H1 (cell line): ENCODE results near the gene IFI30.

Experiments used
- CBX8 ChIP-seq: fragments of 300-800, 300-1000 bp; sonication (generic); IDR thresholded peaks from 2 replicates; pipeline ENCODE4 v1.7.1; 2016; ENCODE audit warnings: low read depth, low read length, borderline replicate concordance
- CTBP2 ChIP-seq: IDR thresholded peaks from 2 replicates; pipeline ENCODE4 v1.7.0; 2011; ENCODE audit warnings: borderline replicate concordance, mild to moderate bottlenecking, moderate library complexity, mixed read lengths, low read length; ENCODE audit not compliant: insufficient read depth, insufficient read length
- EZH2 ChIP-seq: fragments of 200-600 bp; sonication (generic); IDR thresholded peaks from 2 replicates; pipeline ENCODE4 v1.7.1; 2012; ENCODE audit warnings: low read depth, mild to moderate bottlenecking, moderate library complexity, low read length, inconsistent platforms; ENCODE audit not compliant: severe bottlenecking
- HDAC2 ChIP-seq, 2 experiments: fragments of 300-600 bp in 1 of 2; sonication (generic) in 1 of 2; IDR thresholded peaks; 2 replicates each; pipeline ENCODE4 v1.6.1; 2011 to 2012; ENCODE audit warnings: low read depth in 2 of 2, low read length in 2 of 2, mild to moderate bottlenecking in 2 of 2, moderate library complexity in 2 of 2, borderline replicate concordance in 1 of 2, inconsistent platforms in 1 of 2
- MAFK ChIP-seq: IDR thresholded peaks from 2 replicates; pipeline ENCODE4 v1.6.1; 2012; ENCODE audit warnings: low read depth, mild to moderate bottlenecking, improper control_type of control experiment, low read length
- POLR2A ChIP-seq, 2 experiments: IDR thresholded peaks; 1 replicate in 1 of 2; 2 replicates in 1 of 2; pipeline ENCODE4 v1.6.1; 2011; ENCODE audit warnings: low read depth in 2 of 2, low read length in 2 of 2, mild to moderate bottlenecking in 2 of 2; ENCODE audit errors: control extremely low read depth in 1 of 2
- POU5F1 ChIP-seq: IDR thresholded peaks from 2 replicates; pipeline ENCODE4 v1.6.1; 2011; ENCODE audit warnings: low read depth, mild to moderate bottlenecking, low read length, moderate library complexity
- SP1 ChIP-seq: IDR thresholded peaks from 2 replicates; pipeline ENCODE4 v1.6.1; 2011; ENCODE audit warnings: low read depth, low read length
- TAF1 ChIP-seq: IDR thresholded peaks from 2 replicates; pipeline ENCODE4 v1.6.1; 2011; ENCODE audit warnings: mild to moderate bottlenecking, low read depth, low read length
- TCF12 ChIP-seq: IDR thresholded peaks from 2 replicates; pipeline ENCODE4 v1.6.1; 2011; ENCODE audit warnings: low read depth, mild to moderate bottlenecking, low read length
- TF ChIP-seq, protein P1 (sequence below): IDR thresholded peaks from 2 replicates; pipeline ENCODE4 v1.6.1; 2012; ENCODE audit warnings: low read length, inconsistent platforms
- TF ChIP-seq, protein P2 (sequence below): IDR thresholded peaks from 2 replicates; pipeline ENCODE4 v1.6.1; 2011; ENCODE audit warnings: low read depth, mild to moderate bottlenecking, low read length; ENCODE audit not compliant: insufficient read depth
- TF ChIP-seq, protein P3 (sequence below), 3 experiments: IDR thresholded peaks; 1 replicate in 2 of 3; 2 replicates in 1 of 3; pipeline versions ENCODE4 v1.5.1 to v1.6.1; 2011; ENCODE audit warnings: low read length in 3 of 3, mild to moderate bottlenecking in 3 of 3, inconsistent platforms in 2 of 3, low read depth in 1 of 3, moderate library complexity in 1 of 3; ENCODE audit not compliant: insufficient read depth in 1 of 3; ENCODE audit errors: control extremely low read depth in 1 of 3

DNA sequence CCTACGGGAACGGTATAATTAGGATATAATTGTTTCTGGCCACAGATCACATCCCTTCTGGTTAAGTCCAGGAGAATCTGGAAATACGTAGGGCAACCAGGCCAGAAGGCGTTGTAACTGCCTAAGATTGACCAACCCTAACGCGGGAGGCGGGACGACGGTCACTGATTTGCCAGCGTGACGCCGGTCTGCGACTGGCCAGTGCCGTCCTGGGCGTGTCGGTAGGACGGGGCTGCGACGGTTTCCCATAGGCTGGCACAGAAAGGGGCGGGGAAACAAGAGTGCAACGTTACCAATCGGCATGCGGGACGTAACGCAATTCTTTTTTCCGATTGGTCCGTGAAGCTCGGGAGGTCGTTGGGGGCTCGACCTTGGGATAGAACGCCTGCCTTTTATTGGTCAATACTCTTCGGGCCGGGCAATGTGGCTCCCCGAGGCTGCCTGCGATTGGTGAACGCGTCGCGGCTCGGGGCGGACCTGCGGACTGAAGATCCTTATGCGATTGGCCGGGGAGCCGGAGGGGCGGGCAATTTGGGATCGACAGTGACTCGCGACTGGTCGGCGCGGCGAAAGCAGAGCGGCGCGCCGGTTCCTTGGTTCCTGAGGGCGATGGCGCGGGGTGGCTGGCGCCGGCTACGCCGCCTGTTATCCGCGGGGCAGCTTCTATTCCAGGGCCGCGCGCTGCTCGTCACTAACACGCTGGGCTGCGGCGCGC is 19.2 kb downstream of the IFI30 start, which contains the start of gene MPV17L2:
- TF ChIP-seq, protein P1, sequence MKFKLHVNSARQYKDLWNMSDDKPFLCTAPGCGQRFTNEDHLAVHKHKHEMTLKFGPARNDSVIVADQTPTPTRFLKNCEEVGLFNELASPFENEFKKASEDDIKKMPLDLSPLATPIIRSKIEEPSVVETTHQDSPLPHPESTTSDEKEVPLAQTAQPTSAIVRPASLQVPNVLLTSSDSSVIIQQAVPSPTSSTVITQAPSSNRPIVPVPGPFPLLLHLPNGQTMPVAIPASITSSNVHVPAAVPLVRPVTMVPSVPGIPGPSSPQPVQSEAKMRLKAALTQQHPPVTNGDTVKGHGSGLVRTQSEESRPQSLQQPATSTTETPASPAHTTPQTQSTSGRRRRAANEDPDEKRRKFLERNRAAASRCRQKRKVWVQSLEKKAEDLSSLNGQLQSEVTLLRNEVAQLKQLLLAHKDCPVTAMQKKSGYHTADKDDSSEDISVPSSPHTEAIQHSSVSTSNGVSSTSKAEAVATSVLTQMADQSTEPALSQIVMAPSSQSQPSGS = no peak
- no peak for TF ChIP-seq HDAC2 (IDR thresholded peaks at IDR 0.05; ENCODE audit: borderline replicate concordance in 1 of 2, low read depth in 2 of 2, low read length in 2 of 2)
- no peak for TF ChIP-seq MAFK
- peak in 1 of 2 experiments; percentile 69; a peak in 2 of 3 replicates for TF ChIP-seq POLR2A (IDR thresholded peaks at IDR 0.05; ENCODE audit: control extremely low read depth in 1 of 2, low read depth in 2 of 2, low read length in 2 of 2)
- peak; percentile 100 for TF ChIP-seq SP1
- no peak for TF ChIP-seq CTBP2
- TF ChIP-seq, protein P2, sequence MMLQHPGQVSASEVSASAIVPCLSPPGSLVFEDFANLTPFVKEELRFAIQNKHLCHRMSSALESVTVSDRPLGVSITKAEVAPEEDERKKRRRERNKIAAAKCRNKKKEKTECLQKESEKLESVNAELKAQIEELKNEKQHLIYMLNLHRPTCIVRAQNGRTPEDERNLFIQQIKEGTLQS = no peak
- TF ChIP-seq, protein P3, sequence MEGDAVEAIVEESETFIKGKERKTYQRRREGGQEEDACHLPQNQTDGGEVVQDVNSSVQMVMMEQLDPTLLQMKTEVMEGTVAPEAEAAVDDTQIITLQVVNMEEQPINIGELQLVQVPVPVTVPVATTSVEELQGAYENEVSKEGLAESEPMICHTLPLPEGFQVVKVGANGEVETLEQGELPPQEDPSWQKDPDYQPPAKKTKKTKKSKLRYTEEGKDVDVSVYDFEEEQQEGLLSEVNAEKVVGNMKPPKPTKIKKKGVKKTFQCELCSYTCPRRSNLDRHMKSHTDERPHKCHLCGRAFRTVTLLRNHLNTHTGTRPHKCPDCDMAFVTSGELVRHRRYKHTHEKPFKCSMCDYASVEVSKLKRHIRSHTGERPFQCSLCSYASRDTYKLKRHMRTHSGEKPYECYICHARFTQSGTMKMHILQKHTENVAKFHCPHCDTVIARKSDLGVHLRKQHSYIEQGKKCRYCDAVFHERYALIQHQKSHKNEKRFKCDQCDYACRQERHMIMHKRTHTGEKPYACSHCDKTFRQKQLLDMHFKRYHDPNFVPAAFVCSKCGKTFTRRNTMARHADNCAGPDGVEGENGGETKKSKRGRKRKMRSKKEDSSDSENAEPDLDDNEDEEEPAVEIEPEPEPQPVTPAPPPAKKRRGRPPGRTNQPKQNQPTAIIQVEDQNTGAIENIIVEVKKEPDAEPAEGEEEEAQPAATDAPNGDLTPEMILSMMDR (IDR thresholded peaks at IDR 0.05; ENCODE audit: control extremely low read depth in 1 of 3, insufficient read depth in 1 of 3, low read depth in 1 of 3, low read length in 3 of 3) = no peak
- TF ChIP-seq TAF1 = peak; percentile 64
- no peak for TF ChIP-seq POU5F1
- TF ChIP-seq CBX8 = no peak
- TF ChIP-seq EZH2 = no peak
- no peak for TF ChIP-seq TCF12
